Measurements from ENCODE around the gene CDCP2.
"Not testable (repeated sequence)": the region's sequence is repeated elsewhere in the genome, so short reads cannot be mapped to it uniquely, and the experiment has no call there.

The CDCP2 gene

DNA sequence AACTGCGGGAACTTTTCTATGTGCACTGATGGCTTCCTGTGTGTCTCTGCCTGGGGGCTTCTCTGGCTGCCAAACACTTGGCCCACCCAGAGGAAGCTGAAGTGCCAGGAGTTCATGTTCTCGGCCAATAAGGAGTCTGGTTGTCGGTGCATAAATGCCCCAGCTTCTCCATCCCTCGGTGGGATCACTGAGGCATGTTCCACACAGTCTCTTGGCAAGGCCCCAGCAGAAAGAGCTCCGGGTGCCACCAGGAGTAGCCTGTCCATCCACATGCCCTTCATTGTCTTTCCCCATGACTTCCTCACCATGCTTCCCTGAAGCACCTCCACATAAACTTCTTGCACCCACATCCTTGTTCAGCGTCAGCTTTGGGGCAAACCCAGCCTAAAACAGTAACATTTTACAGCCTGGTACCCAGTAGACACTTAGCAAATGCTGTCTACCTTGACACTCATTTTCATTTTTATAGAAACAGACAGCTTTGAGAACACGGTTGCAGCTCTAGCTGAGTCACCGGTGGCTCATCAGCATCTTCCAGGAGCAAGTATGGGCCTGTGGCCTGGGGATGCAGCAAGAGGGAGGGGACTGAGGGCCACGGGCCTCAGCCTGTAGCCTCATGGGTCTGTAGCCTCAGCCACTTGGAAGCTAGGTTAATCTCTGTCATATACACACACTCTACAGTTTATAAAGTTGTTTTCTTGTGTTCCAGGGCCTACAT is 14.8 kb upstream of the CDCP2 start:
- no peaks in the 10 kb centered on the region for H3K27me3 ChIP-seq (ENCODE audit: insufficient read depth, poor library complexity, severe bottlenecking)
- no peak for TF ChIP-seq GABPA (IDR thresholded peaks at IDR 0.05; ENCODE audit: low read depth)
- TF ChIP-seq, protein P1, sequence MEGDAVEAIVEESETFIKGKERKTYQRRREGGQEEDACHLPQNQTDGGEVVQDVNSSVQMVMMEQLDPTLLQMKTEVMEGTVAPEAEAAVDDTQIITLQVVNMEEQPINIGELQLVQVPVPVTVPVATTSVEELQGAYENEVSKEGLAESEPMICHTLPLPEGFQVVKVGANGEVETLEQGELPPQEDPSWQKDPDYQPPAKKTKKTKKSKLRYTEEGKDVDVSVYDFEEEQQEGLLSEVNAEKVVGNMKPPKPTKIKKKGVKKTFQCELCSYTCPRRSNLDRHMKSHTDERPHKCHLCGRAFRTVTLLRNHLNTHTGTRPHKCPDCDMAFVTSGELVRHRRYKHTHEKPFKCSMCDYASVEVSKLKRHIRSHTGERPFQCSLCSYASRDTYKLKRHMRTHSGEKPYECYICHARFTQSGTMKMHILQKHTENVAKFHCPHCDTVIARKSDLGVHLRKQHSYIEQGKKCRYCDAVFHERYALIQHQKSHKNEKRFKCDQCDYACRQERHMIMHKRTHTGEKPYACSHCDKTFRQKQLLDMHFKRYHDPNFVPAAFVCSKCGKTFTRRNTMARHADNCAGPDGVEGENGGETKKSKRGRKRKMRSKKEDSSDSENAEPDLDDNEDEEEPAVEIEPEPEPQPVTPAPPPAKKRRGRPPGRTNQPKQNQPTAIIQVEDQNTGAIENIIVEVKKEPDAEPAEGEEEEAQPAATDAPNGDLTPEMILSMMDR (IDR thresholded peaks at IDR 0.05; ENCODE audit: insufficient read depth, low read length): no peak
- no peak for TF ChIP-seq SPI1 (IDR thresholded peaks at IDR 0.05; ENCODE audit: borderline replicate concordance, low read depth)
- TF ChIP-seq POLR2AphosphoS5 (IDR thresholded peaks at IDR 0.05; ENCODE audit: low read depth): no peak
- TF ChIP-seq, protein P2, sequence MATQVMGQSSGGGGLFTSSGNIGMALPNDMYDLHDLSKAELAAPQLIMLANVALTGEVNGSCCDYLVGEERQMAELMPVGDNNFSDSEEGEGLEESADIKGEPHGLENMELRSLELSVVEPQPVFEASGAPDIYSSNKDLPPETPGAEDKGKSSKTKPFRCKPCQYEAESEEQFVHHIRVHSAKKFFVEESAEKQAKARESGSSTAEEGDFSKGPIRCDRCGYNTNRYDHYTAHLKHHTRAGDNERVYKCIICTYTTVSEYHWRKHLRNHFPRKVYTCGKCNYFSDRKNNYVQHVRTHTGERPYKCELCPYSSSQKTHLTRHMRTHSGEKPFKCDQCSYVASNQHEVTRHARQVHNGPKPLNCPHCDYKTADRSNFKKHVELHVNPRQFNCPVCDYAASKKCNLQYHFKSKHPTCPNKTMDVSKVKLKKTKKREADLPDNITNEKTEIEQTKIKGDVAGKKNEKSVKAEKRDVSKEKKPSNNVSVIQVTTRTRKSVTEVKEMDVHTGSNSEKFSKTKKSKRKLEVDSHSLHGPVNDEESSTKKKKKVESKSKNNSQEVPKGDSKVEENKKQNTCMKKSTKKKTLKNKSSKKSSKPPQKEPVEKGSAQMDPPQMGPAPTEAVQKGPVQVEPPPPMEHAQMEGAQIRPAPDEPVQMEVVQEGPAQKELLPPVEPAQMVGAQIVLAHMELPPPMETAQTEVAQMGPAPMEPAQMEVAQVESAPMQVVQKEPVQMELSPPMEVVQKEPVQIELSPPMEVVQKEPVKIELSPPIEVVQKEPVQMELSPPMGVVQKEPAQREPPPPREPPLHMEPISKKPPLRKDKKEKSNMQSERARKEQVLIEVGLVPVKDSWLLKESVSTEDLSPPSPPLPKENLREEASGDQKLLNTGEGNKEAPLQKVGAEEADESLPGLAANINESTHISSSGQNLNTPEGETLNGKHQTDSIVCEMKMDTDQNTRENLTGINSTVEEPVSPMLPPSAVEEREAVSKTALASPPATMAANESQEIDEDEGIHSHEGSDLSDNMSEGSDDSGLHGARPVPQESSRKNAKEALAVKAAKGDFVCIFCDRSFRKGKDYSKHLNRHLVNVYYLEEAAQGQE (IDR thresholded peaks at IDR 0.05; ENCODE audit: insufficient replicate concordance, low read depth): no peak
- no peak overlapping the region for H3K4me3 ChIP-seq (replicated peaks; ENCODE audit: insufficient read depth, low read length)
- no peak overlapping the region for H3K27ac ChIP-seq (replicated peaks)
- no peak for DNase-seq (ENCODE audit: low read depth in 1 of 2, low spot score in 1 of 2)

DNA sequence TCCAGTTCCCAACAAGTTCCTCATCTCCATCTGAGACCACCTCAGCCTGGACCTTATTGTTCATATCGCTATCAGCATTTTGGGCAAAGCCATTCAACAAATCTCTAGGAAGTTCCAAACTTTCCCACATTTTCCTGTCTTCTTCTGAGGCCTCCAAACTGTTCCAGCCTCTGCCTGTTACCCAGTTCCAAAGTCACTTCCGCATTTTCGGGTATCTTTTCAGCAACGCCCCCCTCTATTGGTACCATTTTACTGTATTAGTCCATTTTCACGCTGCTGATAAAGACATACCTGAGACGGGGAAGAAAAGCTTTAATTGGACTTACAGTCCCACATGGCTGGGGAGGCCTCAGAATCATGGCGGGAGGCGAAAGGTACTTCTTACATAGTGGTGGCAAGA is 13.6 kb upstream of the CDCP2 start:
- DNase-seq (ENCODE audit: low read depth in 1 of 2, low spot score in 1 of 2); H3K27me3 ChIP-seq (ENCODE audit: insufficient read depth, poor library complexity, severe bottlenecking); H3K4me3 ChIP-seq (replicated peaks; ENCODE audit: insufficient read depth, low read length); H3K27ac ChIP-seq (replicated peaks): not testable (repeated sequence)
- peak; percentile 66; the same call in 1 of the 2 replicates for TF ChIP-seq SPI1 (IDR thresholded peaks at IDR 0.05; ENCODE audit: borderline replicate concordance, low read depth)

DNA sequence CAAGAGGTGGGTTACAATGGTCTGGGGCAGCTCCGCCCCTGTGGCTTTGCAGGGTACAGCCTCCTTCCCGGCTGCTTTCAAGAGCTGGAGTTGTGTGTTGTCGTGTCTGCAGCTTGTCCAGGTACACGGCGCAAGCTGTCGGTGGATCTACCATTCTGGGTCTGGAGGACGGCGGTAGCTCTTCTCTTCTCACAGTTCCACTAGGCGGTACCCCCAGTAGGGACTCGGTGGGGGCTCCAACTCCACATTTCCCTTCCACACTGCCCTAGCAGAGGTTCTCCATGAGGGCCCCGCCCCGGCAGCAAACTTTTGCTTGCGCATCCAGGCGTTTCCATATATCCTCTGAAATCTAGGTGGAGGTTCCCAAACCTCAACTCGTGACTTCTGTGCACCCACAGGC is 12.3 kb upstream of the CDCP2 start:
- TF ChIP-seq SPI1 (IDR thresholded peaks at IDR 0.05; ENCODE audit: borderline replicate concordance, low read depth): no peak
- no peaks in the 10 kb centered on the region for H3K27me3 ChIP-seq (ENCODE audit: insufficient read depth, poor library complexity, severe bottlenecking)

DNA sequence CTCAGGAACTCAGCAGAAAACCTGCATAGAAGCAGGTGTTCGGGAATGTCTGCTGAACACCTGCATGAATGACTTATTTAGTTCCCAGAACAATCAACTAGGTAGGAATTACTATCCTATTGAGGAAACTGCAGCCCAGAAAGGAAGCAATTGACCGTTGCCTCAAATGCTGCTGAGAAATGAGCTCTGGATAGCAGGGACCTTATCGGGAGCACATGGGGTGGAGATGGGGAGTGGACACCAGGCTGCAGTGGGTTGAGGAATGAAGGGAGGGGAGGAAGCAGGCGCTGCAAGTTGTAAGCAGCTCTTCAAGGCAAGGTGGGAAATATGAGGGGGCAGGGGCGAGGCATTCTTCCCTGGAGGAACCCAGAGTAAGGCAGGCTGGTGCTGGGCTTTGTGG is 10.8 kb upstream of the CDCP2 start:
- no peaks in the 10 kb centered on the region for H3K27me3 ChIP-seq (ENCODE audit: insufficient read depth, poor library complexity, severe bottlenecking)
- DNase-seq (ENCODE audit: low read depth in 1 of 2, low spot score in 1 of 2): no peak
- no peak overlapping the region for H3K27ac ChIP-seq (replicated peaks)
- no peak overlapping the region for H3K4me3 ChIP-seq (replicated peaks; ENCODE audit: insufficient read depth, low read length)
- TF ChIP-seq SPI1 (IDR thresholded peaks at IDR 0.05; ENCODE audit: borderline replicate concordance, low read depth): no peak
- no peak for TF ChIP-seq GABPA (IDR thresholded peaks at IDR 0.05; ENCODE audit: low read depth)
- TF ChIP-seq, protein P1 (IDR thresholded peaks at IDR 0.05; ENCODE audit: insufficient read depth, low read length): no peak
- TF ChIP-seq, protein P2 (IDR thresholded peaks at IDR 0.05; ENCODE audit: insufficient replicate concordance, low read depth): no peak
- no peak for TF ChIP-seq POLR2AphosphoS5 (IDR thresholded peaks at IDR 0.05; ENCODE audit: low read depth)

More for the DNA sequence above, 12.3 kb upstream of the CDCP2 start:
- no peak for DNase-seq (ENCODE audit: low read depth in 1 of 2, low spot score in 1 of 2)
- no peak overlapping the region for H3K27ac ChIP-seq (replicated peaks)
- H3K4me3 ChIP-seq (replicated peaks; ENCODE audit: insufficient read depth, low read length): no peak overlapping the region

DNA sequence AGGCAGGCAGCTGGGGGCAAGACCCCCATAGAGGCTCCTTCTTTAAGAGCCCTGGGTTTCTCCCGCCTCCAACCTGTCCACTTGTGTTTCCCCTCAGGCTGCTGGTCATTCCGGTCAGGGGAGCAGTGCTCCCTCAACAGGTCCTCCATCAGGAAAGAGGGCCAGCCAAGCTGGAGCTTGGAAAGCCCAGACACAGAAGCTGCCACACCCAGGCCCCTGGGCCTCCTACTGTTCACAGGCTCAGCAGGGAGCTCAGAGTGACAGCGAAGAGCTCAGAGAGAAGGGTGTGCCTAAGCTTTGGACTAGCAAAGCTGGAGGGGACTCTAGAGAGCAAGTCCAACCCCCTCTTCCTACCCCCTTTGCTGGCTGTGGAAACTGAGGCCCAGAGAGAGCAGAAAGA is 10.3 kb upstream of the CDCP2 start:
- no peak overlapping the region for H3K27ac ChIP-seq (replicated peaks)
- no peak for TF ChIP-seq POLR2AphosphoS5 (IDR thresholded peaks at IDR 0.05; ENCODE audit: low read depth)
- TF ChIP-seq, protein P2 (IDR thresholded peaks at IDR 0.05; ENCODE audit: insufficient replicate concordance, low read depth): no peak
- TF ChIP-seq GABPA (IDR thresholded peaks at IDR 0.05; ENCODE audit: low read depth): no peak
- TF ChIP-seq, protein P1 (IDR thresholded peaks at IDR 0.05; ENCODE audit: insufficient read depth, low read length): no peak
- TF ChIP-seq SPI1 (IDR thresholded peaks at IDR 0.05; ENCODE audit: borderline replicate concordance, low read depth): no peak
- no peak for DNase-seq (ENCODE audit: low read depth in 1 of 2, low spot score in 1 of 2)
- no peak overlapping the region for H3K4me3 ChIP-seq (replicated peaks; ENCODE audit: insufficient read depth, low read length)
- no peaks in the 10 kb centered on the region for H3K27me3 ChIP-seq (ENCODE audit: insufficient read depth, poor library complexity, severe bottlenecking)
